Raji (cell line): ENCODE data around the gene CTIF.

Source experiments
- POLR2A ChIP-seq: IDR thresholded peaks from 2 replicates; pipeline ENCODE4 v1.6.1; 2011; ENCODE audit warnings: low read depth, low read length, control low read depth; ENCODE audit not compliant: insufficient read depth

CTIF gene

GRCh38 chr18:48724442-48724841, 185.6 kb downstream of the CTIF start:
- TF ChIP-seq POLR2A, result no peak

GRCh38 chr18:48724939-48725338, 186.1 kb downstream of the CTIF start:
- TF ChIP-seq POLR2A, result no peak

GRCh38 chr18:48725562-48725961, 186.7 kb downstream of the CTIF start:
- TF ChIP-seq POLR2A, result no peak

GRCh38 chr18:48727681-48728080, 188.8 kb downstream of the CTIF start:
- TF ChIP-seq POLR2A, result no peak

- TF ChIP-seq POLR2A, result no peak
These were observed 189.5 kb downstream of the CTIF start for GRCh38 chr18:48728204-48728833.

- no peak for TF ChIP-seq POLR2A
These were observed 190.6 kb downstream of the CTIF start for GRCh38 chr18:48729404-48729803.

GRCh38 chr18:48730010-48730409, 191.2 kb downstream of the CTIF start:
- no peak for TF ChIP-seq POLR2A

GRCh38 chr18:48732767-48733424, 194.1 kb downstream of the CTIF start:
- no peak for TF ChIP-seq POLR2A

- no peak for TF ChIP-seq POLR2A
These were observed 194.9 kb downstream of the CTIF start for GRCh38 chr18:48733643-48734253.

GRCh38 chr18:48734460-48734859, 195.6 kb downstream of the CTIF start:
- no peak for TF ChIP-seq POLR2A

GRCh38 chr18:48735080-48735676, 196.3 kb downstream of the CTIF start:
- no peak for TF ChIP-seq POLR2A

GRCh38 chr18:48735681-48736255, 196.9 kb downstream of the CTIF start:
- no peak for TF ChIP-seq POLR2A

- no peak for TF ChIP-seq POLR2A
These were observed 197.8 kb downstream of the CTIF start for GRCh38 chr18:48736321-48737260.

GRCh38 chr18:48739266-48740067, 200.6 kb downstream of the CTIF start:
- no peak for TF ChIP-seq POLR2A
